Stimulated activated CD4-positive, alpha-beta T cell treated with anti-CD3 and anti-CD28 coated beads, Interleukin-12 subunit alpha, Interleukin-12 subunit beta, amount 100 ng/mL, for 4 hours (primary cell): ENCODE measurements around the gene NKPD1.
A peak's percentile ranks its signal among the peaks of the same experiment; 100 is the strongest.

Experiments
- DNase-seq: peaks from one replicate; pipeline ENCODE4 v3.0.0-alpha.2; 2020

NKPD1 gene

GRCh38 chr19:45117167-45117594 lies 43.6 kb downstream of the NKPD1 start:
- DNase-seq, result peak; percentile 53

DNA sequence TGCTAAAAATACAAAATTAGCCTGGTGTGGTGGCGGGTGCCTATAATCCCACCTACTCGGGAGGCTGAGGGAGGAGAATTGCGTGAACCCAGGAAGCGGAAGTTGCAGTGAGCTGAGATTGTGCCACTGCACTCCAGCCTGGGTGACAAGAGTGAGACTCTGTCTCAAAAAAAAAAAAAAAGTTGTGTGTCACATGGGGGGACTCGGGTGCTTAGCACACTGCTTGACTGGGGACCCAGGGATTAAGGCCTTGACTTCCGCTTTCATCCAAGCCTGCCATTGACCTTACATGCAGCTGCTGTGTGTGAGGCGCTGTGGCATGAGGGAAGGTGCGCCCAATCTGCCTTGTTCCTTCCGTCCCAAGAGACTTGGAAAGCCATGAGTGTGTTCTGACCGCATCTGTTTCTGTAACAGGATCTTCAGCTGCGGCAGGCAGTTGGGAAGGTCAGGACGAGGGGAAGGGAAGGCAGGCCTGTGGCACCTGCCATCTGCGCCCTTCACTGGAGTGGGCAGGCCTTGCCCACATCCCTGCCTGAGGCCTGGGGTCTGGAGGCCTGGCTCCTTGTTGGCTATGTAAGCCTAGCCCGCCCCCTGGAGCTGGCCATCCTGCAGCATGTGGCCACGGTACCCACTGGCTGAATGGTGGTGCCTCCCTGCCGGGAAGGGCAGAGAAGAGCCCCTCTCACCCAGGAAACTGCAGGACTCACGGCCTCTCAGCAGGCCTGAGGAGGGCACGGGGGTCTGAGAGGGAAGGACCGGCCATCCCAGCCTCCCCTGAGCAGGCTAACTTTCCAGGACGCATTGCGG lies 44.8 kb downstream of the NKPD1 start:
- no peak for DNase-seq

- no peak for DNase-seq
These were observed 46.7 kb downstream of the NKPD1 start for GRCh38 chr19:45114116-45114515.

- no peak for DNase-seq
These were observed 47.2 kb downstream of the NKPD1 start for GRCh38 chr19:45113628-45114027.

GRCh38 chr19:45112111-45112827 lies 48.5 kb downstream of the NKPD1 start:
- DNase-seq, result no peak
